Activated CD8-positive, alpha-beta T cell treated with anti-CD3 and anti-CD28 coated beads for 36 hours (primary cell): ENCODE measurements around the gene PTPN4. TPM values are rescaled to one million over a fixed set of nuclear protein-coding genes. Genes with fewer than 3 reads are reported as not detected.

Experiments
- ATAC-seq: fragments of 200-7000 bp; cut with Tn5 transposase; one replicate; pipeline ENCODE4 v1.10.0; 2021; ENCODE audit warnings: mild to moderate bottlenecking, moderate library complexity
- CTCF ChIA-PET: fragments of 350-600 bp; sonication (Branson Sonifier 250); formaldehyde crosslinking; loops from one replicate; lab custom pipeline; 2021; ENCODE audit warnings: antibody characterized with exemption; lab: Charles Lee
- POLR2A ChIA-PET: fragments of 350-600 bp; sonication (Branson Sonifier 250); formaldehyde crosslinking; loops from one replicate; lab custom pipeline; 2021; ENCODE audit warnings: antibody characterized with exemption; lab: Charles Lee
- DNase-seq: peaks from one replicate; pipeline ENCODE4 v3.0.0-alpha.2; 2020
- H3K27ac Mint-ChIP-seq: one replicate; pipeline ENCODE4 v1.8.0; 2021; ENCODE audit warnings: mild to moderate bottlenecking, mixed read lengths
- H3K27me3 Mint-ChIP-seq: one replicate; pipeline ENCODE4 v1.8.0; 2021; ENCODE audit warnings: mixed read lengths
- H3K36me3 Mint-ChIP-seq: one replicate; pipeline ENCODE4 v1.8.0; 2021; ENCODE audit warnings: low read depth, mixed read lengths
- H3K4me1 Mint-ChIP-seq: one replicate; pipeline ENCODE4 v1.8.0; 2021; ENCODE audit warnings: low read depth, mixed read lengths
- H3K4me3 Mint-ChIP-seq: one replicate; pipeline ENCODE4 v1.8.0; 2021; ENCODE audit warnings: mild to moderate bottlenecking, moderate library complexity, mixed read lengths
- H3K9me3 Mint-ChIP-seq: one replicate; pipeline ENCODE4 v1.8.0; 2021; ENCODE audit warnings: mixed read lengths
- CTCF ChIP-seq: fragments of 200-600 bp; IDR thresholded peaks from one replicate; pipeline ENCODE4 v1.8.0; 2022; ENCODE audit warnings: antibody characterized with exemption, mild to moderate bottlenecking
- intact Hi-C: fragments of 100-400 bp; cut with micrococcal nuclease; formaldehyde crosslinking; loops from one replicate; pipeline ENCODE4 v1.10.0; 2022
- total RNA-seq, 2 experiments: library from RNA; stranded (reverse); gene quantifications; one replicate each; pipeline ENCODE4 v1.2.3, GENCODE V29; 2021

The PTPN4 gene
- total RNA-seq, 2 experiments from 2014 or later: 34.4 to 40.2 TPM

GRCh38 chr2:119713819-119714490 lies 45.8 kb upstream of the PTPN4 start:
- intact Hi-C loops: no loop called here
- ChIA-PET CTCF (interaction anchor here (0.6 to 0.8 kb wide), 2 partner anchors 10 to 11 kb away, joined by 3 read pairs; no protein-coding TSS in a partner anchor), POLR2A (no interaction called here)
- H3K4me3 Mint-ChIP-seq: no peak overlapping the region
- no peak overlapping the region for H3K27ac Mint-ChIP-seq
- no peaks in the 10 kb centered on the region for H3K27me3 Mint-ChIP-seq
- H3K4me1 Mint-ChIP-seq: peaks cover 2% of the 10 kb centered on the region
- no peak for ATAC-seq
- H3K36me3 Mint-ChIP-seq: no peaks in the 10 kb centered on the region
- TF ChIP-seq CTCF: no peak
- no peaks in the 10 kb centered on the region for H3K9me3 Mint-ChIP-seq
- DNase-seq: no peak

- Mint-ChIP-seq H3K9me3 (no peaks in the 10 kb centered on the region), H3K27me3 (no peaks in the 10 kb centered on the region), H3K36me3 (no peaks in the 10 kb centered on the region), H3K27ac (no peak overlapping the region), H3K4me3 (no peak overlapping the region), H3K4me1 (peaks cover 2% of the 10 kb centered on the region)
- ChIA-PET POLR2A (no interaction called here), CTCF (interaction anchor here (1.0 to 1.7 kb wide), 2 partner anchors 11 to 460 kb away, joined by 3 to 4 read pairs; no protein-coding TSS in a partner anchor)
- no peak for ATAC-seq
- no peak for DNase-seq
- intact Hi-C loops: no loop called here
- no peak for TF ChIP-seq CTCF
Measured at GRCh38 chr2:119715409-119716283, 44.1 kb upstream of the PTPN4 start.

GRCh38 chr2:119716284-119716672 lies 43.4 kb upstream of the PTPN4 start:
- Mint-ChIP-seq H3K27ac (no peak overlapping the region), H3K27me3 (no peaks in the 10 kb centered on the region), H3K4me1 (peaks cover 2% of the 10 kb centered on the region), H3K4me3 (no peak overlapping the region), H3K36me3 (no peaks in the 10 kb centered on the region), H3K9me3 (no peaks in the 10 kb centered on the region)
- intact Hi-C loops: no loop called here
- ChIA-PET CTCF (interaction anchor here (1.7 kb wide), 1 partner anchor 459 kb away, joined by 4 read pairs; no protein-coding TSS in a partner anchor), POLR2A (no interaction called here)
- no peak for TF ChIP-seq CTCF
- no peak for ATAC-seq
- DNase-seq: no peak

GRCh38 chr2:119718501-119719260 lies 41.0 kb upstream of the PTPN4 start:
- POLR2A ChIA-PET: no interaction called here
- ATAC-seq (peak; percentile 24), DNase-seq (no peak)
- no peaks in the 10 kb centered on the region for H3K9me3 Mint-ChIP-seq
- no peaks in the 10 kb centered on the region for H3K36me3 Mint-ChIP-seq
- peaks cover 4% of the 10 kb centered on the region for H3K4me1 Mint-ChIP-seq
- no peaks in the 10 kb centered on the region for H3K27me3 Mint-ChIP-seq
- H3K27ac Mint-ChIP-seq: no peak overlapping the region
- intact Hi-C loops: no loop called here
- no peak overlapping the region for H3K4me3 Mint-ChIP-seq
- CTCF ChIA-PET: interaction anchor here (1.1 to 1.6 kb wide), 2 partner anchors 15 kb away, joined by 6 to 9 read pairs; no protein-coding TSS in a partner anchor
- no peak for TF ChIP-seq CTCF
